ENCODE results near the gene ELFN1. TPM values are rescaled to one million over a fixed set of nuclear protein-coding genes. Genes with fewer than 3 reads are reported as not detected.

The ELFN1 gene
- total and polyA plus RNA-seq, 10 of the 15 experiments (the other 5 are each of a cell fraction or from before 2014, with no cell fraction given), result 0.04 TPM; not detected in 9

DNA sequence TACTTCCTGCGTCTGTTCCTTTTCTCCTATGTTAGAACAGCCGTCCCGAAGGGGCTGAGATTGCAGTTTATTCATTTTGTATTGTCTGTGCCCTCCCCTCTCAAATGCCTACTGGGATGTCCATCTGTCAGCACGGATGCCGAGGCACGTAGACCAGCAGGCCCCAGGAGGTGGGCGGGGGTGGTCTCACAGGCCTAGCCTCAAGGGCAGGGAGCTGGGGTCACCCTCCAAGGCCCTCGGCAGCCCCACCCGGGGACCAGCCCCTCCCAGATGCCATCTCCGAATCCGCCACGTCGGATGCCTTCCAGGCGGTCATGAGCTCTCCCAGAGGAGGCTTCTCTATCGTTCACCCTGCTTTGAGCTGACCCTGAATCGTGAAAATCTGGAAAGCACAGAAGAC is 59.7 kb downstream of the ELFN1 start (continued):
- TF ChIP-seq FOS (IDR thresholded peaks at IDR 0.05; ENCODE audit: borderline replicate concordance, extremely low read depth, insufficient read length), result no peak

DNA sequence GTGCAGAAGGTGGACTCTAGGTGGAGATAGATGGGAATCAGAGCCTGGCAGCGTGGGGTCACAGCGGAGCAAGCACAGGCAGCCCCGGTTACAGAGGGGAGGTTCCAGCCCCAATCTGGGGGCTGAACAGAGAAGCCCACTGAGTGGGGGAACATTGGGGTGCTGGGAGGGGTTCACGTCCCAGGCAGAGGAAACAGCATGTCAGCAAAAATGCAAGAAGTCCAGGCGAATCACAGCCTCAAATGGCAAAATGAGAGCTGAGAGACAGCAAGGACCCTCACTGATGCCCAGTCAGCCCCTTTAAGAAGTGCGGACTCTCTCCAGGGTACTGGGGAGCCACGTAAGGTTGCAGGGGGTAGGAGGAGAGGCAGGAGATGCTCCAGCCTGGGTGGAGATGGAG is 62.0 kb downstream of the ELFN1 start:
- ChIA-PET CTCF (no interaction called here), RAD21 (ENCODE audit: unreplicated experiment) (no interaction called here), POLR2A (interaction anchor here (0.6 kb wide), 1 partner anchor 10 kb away, joined by 3 read pairs; no protein-coding TSS in a partner anchor), SMC1A (ENCODE audit: uncharacterized antibody, unreplicated experiment) (no interaction called here)
- Histone ChIP-seq H3K27me3 (replicated peaks in 1 of 2; ENCODE audit: control insufficient read depth in 2 of 2, insufficient read depth in 2 of 2, low read length in 1 of 2) (no peaks in the 10 kb centered on the region; a peak in 2 of 4 replicates), H3K4me2 (ENCODE audit: control insufficient read depth, insufficient read depth) (no peak overlapping the region), H4K20me1 (ENCODE audit: control insufficient read depth, insufficient read depth) (no peaks in the 10 kb centered on the region; the same call in 1 of the 2 replicates), H3K36me3 (ENCODE audit: control insufficient read depth in 2 of 2, insufficient read depth in 2 of 2, low read length in 1 of 2) (no peaks in the 10 kb centered on the region), H3K9me3 (replicated peaks; ENCODE audit: control insufficient read depth, insufficient read depth, low read length) (peaks cover 2% of the 10 kb centered on the region; the same call in 1 of the 3 replicates), H3K27ac (ENCODE audit: control insufficient read depth, insufficient read depth) (no peak overlapping the region), H3K79me2 (ENCODE audit: control insufficient read depth, insufficient read depth, low read length) (no peaks in the 10 kb centered on the region), H3K9ac (ENCODE audit: control insufficient read depth, insufficient read depth, low read length) (no peak overlapping the region), H2AFZ (ENCODE audit: control insufficient read depth, low read depth, low read length) (no peak overlapping the region), H3K4me3 (no peak overlapping the region), H3K4me1 (ENCODE audit: control insufficient read depth, insufficient read depth, low read length) (no peaks in the 10 kb centered on the region)
- no peak for FAIRE-seq
- no peak for DNase-seq (ENCODE audit: low read depth, low spot score)
- 59% methylated on average over 7 of the region's 7 CpGs for WGBS (ENCODE audit: insufficient coverage, insufficient replicate concordance, low lambda C conversion rate, missing lambda C conversion rate)
- no peak for ATAC-seq
- in situ Hi-C loops (cut with MboI), result no loop called here
- intact Hi-C loops (cut with micrococcal nuclease; ENCODE audit: unreplicated experiment), result no loop called here
- no TSS peak for BruUV-seq (replicated peaks)
- TF ChIP-seq BHLHE40 (IDR thresholded peaks at IDR 0.05; ENCODE audit: borderline replicate concordance in 1 of 2, low read depth in 2 of 2, low read length in 1 of 2) (no peak), ZNF622 (IDR thresholded peaks at IDR 0.05) (no peak), SMARCA5 (IDR thresholded peaks at IDR 0.05) (no peak), ZZZ3 (IDR thresholded peaks at IDR 0.05; ENCODE audit: control insufficient read depth, insufficient read length, low read depth) (no peak), SMC3 (IDR thresholded peaks at IDR 0.05; ENCODE audit: borderline replicate concordance, low read length) (no peak), FOXK2 (IDR thresholded peaks at IDR 0.05) (no peak), SMAD1 (IDR thresholded peaks at IDR 0.05; ENCODE audit: low read depth, partially characterized antibody) (no peak), ATF7 (IDR thresholded peaks at IDR 0.05; ENCODE audit: low read depth) (no peak)
- TF ChIP-seq, protein P1, sequence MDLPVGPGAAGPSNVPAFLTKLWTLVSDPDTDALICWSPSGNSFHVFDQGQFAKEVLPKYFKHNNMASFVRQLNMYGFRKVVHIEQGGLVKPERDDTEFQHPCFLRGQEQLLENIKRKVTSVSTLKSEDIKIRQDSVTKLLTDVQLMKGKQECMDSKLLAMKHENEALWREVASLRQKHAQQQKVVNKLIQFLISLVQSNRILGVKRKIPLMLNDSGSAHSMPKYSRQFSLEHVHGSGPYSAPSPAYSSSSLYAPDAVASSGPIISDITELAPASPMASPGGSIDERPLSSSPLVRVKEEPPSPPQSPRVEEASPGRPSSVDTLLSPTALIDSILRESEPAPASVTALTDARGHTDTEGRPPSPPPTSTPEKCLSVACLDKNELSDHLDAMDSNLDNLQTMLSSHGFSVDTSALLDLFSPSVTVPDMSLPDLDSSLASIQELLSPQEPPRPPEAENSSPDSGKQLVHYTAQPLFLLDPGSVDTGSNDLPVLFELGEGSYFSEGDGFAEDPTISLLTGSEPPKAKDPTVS (IDR thresholded peaks at IDR 0.05; ENCODE audit: low read depth, low read length), result no peak

Measured in GM12878 (cell line).